Measurements from ENCODE around the gene GALNT7.

Gene GALNT7

GRCh38 chr4:173231916-173232315, 63.3 kb downstream of the GALNT7 start:
- ChIA-PET CTCF (interaction anchor here (0.6 to 0.9 kb wide), 6 partner anchors 11 to 519 kb away, joined by 3 to 6 read pairs (median 4); no protein-coding TSS in a partner anchor), POLR2A (no interaction called here)
- H3K36me3 ChIP-seq (ENCODE audit: control insufficient read depth in 2 of 2, insufficient read depth in 1 of 2, low read length in 2 of 2): no peaks in the 10 kb centered on the region
- no peak overlapping the region for H3K4me3 ChIP-seq (ENCODE audit: low read depth, low read length)
- H3K27ac ChIP-seq (ENCODE audit: extremely low read depth, low read depth, low read length): no peak overlapping the region
- no peaks in the 10 kb centered on the region for H3K9me3 ChIP-seq (ENCODE audit: control insufficient read depth, insufficient read depth, low read depth, low read length)
- peaks cover 3% of the 10 kb centered on the region; the same call in 1 of the 2 replicates for H3K4me1 ChIP-seq (ENCODE audit: control insufficient read depth, insufficient read depth, low read length)
- TF ChIP-seq ZNF571 (tag by site-specific recombination; IDR thresholded peaks at IDR 0.05) (no peak), ZNF311 (tag by site-specific recombination; IDR thresholded peaks at IDR 0.05; ENCODE audit: borderline replicate concordance) (no peak), ZNF548 (tag by site-specific recombination; IDR thresholded peaks at IDR 0.05) (no peak), SCRT2 (tag by site-specific recombination; IDR thresholded peaks at IDR 0.05) (no peak), ZNF426 (tag by site-specific recombination; IDR thresholded peaks at IDR 0.05) (no peak), ZNF513 (tag by site-specific recombination; IDR thresholded peaks at IDR 0.05) (no peak), ZNF623 (tag by site-specific recombination; IDR thresholded peaks at IDR 0.05) (no peak), ZFP37 (tag by site-specific recombination; IDR thresholded peaks at IDR 0.05) (no peak), OSR2 (tag by site-specific recombination; IDR thresholded peaks at IDR 0.05) (no peak), ZNF140 (tag by site-specific recombination; IDR thresholded peaks at IDR 0.05) (no peak)

- POLR2A ChIA-PET: no interaction called here
- H3K27ac ChIP-seq (ENCODE audit: extremely low read depth, low read depth, low read length): no peak overlapping the region
These were observed 65.2 kb downstream of the GALNT7 start for GRCh38 chr4:173233857-173234256.

More at GRCh38 chr4:173233857-173234256, 65.2 kb downstream of the GALNT7 start:
- no peak for TF ChIP-seq ZNF23 (tag by site-specific recombination; IDR thresholded peaks at IDR 0.05; ENCODE audit: borderline replicate concordance)
- TF ChIP-seq ZNF366 (tag by site-specific recombination; conservative IDR thresholded peaks at IDR 0.05): no peak
- TF ChIP-seq ZNF362 (tag by site-specific recombination; IDR thresholded peaks at IDR 0.05): no peak
- no peak for TF ChIP-seq ZNF184 (tag by site-specific recombination; IDR thresholded peaks at IDR 0.05)
- no peak for TF ChIP-seq TCF7L2 (IDR thresholded peaks at IDR 0.05; ENCODE audit: borderline replicate concordance, low read depth, low read length)
- no peak for TF ChIP-seq ZNF211 (tag by site-specific recombination; IDR thresholded peaks at IDR 0.05; ENCODE audit: low read depth)
- TF ChIP-seq ZNF416 (tag by site-specific recombination; IDR thresholded peaks at IDR 0.05): no peak
- TF ChIP-seq ELK4 (IDR thresholded peaks at IDR 0.05; ENCODE audit: borderline replicate concordance, low read depth, low read length): no peak
- TF ChIP-seq ZBTB11 (tag by site-specific recombination; conservative IDR thresholded peaks at IDR 0.05; ENCODE audit: low read depth): no peak
- CTCF ChIA-PET: interaction anchor here (2.9 kb wide), 1 partner anchor 24 kb away, joined by 8 read pairs; no protein-coding TSS in a partner anchor
- Histone ChIP-seq H3K4me3 (ENCODE audit: low read depth, low read length) (no peak overlapping the region), H3K4me1 (ENCODE audit: control insufficient read depth, insufficient read depth, low read length) (peaks cover 15% of the 10 kb centered on the region), H3K9me3 (ENCODE audit: control insufficient read depth, insufficient read depth, low read depth, low read length) (no peaks in the 10 kb centered on the region), H3K36me3 (ENCODE audit: control insufficient read depth in 2 of 2, insufficient read depth in 1 of 2, low read length in 2 of 2) (no peaks in the 10 kb centered on the region)
